Liver (tissue), 9 donors: Measurements from ENCODE around the gene MKRN3. TPM values are rescaled to one million over a fixed set of nuclear protein-coding genes. Genes with fewer than 3 reads are reported as not detected.

ENCODE experiments used
- DNase-seq: peaks from one replicate; pipeline ENCODE4 v3.0.0-alpha.2; 2017; ENCODE audit warnings: low spot score
- H3K27ac ChIP-seq, 2 donors: one replicate each; pipeline ENCODE4 v1.7.0; 2013; ENCODE audit warnings: inconsistent platforms in 2 of 2, low read length in 2 of 2, control low read depth in 1 of 2, low read depth in 1 of 2, mild to moderate bottlenecking in 1 of 2
- H3K27me3 ChIP-seq, 4 donors: one replicate each; pipeline versions ENCODE4 v1.6.1 to v1.7.0; 2013; ENCODE audit warnings: low read length in 3 of 4, inconsistent platforms in 1 of 4, mild to moderate bottlenecking in 1 of 4, moderate library complexity in 1 of 4; ENCODE audit not compliant: control insufficient read depth in 4 of 4, insufficient read depth in 4 of 4
- H3K36me3 ChIP-seq, 4 donors: one replicate each; pipeline versions ENCODE4 v1.6.1 to v1.7.0; 2013; ENCODE audit warnings: low read length in 3 of 4, mild to moderate bottlenecking in 3 of 4, low read depth in 1 of 4, moderate library complexity in 1 of 4; ENCODE audit not compliant: control insufficient read depth in 4 of 4, insufficient read depth in 3 of 4
- H3K4me1 ChIP-seq, 4 donors: one replicate each; pipeline versions ENCODE4 v1.6.1 to v1.7.0; 2013; ENCODE audit warnings: low read length in 3 of 4, mild to moderate bottlenecking in 3 of 4, moderate library complexity in 1 of 4; ENCODE audit not compliant: control insufficient read depth in 4 of 4, insufficient read depth in 4 of 4
- H3K4me3 ChIP-seq, 3 donors: one replicate each; pipeline versions ENCODE4 v1.6.1 to v1.7.0; 2013; ENCODE audit warnings: low read length in 3 of 3, control low read depth in 1 of 3, low read depth in 1 of 3, mild to moderate bottlenecking in 1 of 3
- H3K9ac ChIP-seq, 2 donors: one replicate each; pipeline ENCODE4 v1.7.0; 2013; ENCODE audit warnings: low read length in 2 of 2, mild to moderate bottlenecking in 2 of 2, moderate library complexity in 2 of 2, control low read depth in 1 of 2, low read depth in 1 of 2
- H3K9me3 ChIP-seq, 4 donors: one replicate each; pipeline versions ENCODE4 v1.6.1 to v1.7.0; 2013; ENCODE audit warnings: low read length in 3 of 4; ENCODE audit not compliant: control insufficient read depth in 4 of 4
- EGR1 ChIP-seq, 2 donors: IDR thresholded peaks; 2 replicates each; pipeline ENCODE4 v1.6.1; 2016 to 2018; ENCODE audit warnings: antibody characterized with exemption in 2 of 2, low read depth in 2 of 2
- FOXA1 ChIP-seq: IDR thresholded peaks from 2 replicates; pipeline ENCODE4 v1.6.1; 2016; ENCODE audit warnings: antibody characterized with exemption
- FOXA2 ChIP-seq: IDR thresholded peaks from 2 replicates; pipeline ENCODE4 v1.6.1; 2016; ENCODE audit warnings: antibody characterized with exemption
- HNF4A ChIP-seq, 2 donors: conservative IDR thresholded peaks; 2 replicates each; pipeline ENCODE4 v1.6.1; 2016; ENCODE audit warnings: antibody characterized with exemption in 2 of 2, mild to moderate bottlenecking in 2 of 2
- HNF4G ChIP-seq: IDR thresholded peaks from 2 replicates; pipeline ENCODE4 v1.6.1; 2016; ENCODE audit warnings: antibody characterized with exemption
- JUND ChIP-seq, 2 donors: IDR thresholded peaks; 2 replicates each; pipeline ENCODE4 v1.6.1; 2016; ENCODE audit warnings: antibody characterized with exemption in 2 of 2
- NR2F2 ChIP-seq: IDR thresholded peaks from 2 replicates; pipeline ENCODE4 v1.6.1; 2016; ENCODE audit warnings: antibody characterized with exemption
- RAD21 ChIP-seq, 2 donors: IDR thresholded peaks; 2 replicates each; pipeline ENCODE4 v1.6.1; 2016; ENCODE audit warnings: antibody characterized with exemption in 2 of 2, mild to moderate bottlenecking in 2 of 2
- RXRA ChIP-seq, 2 donors: IDR thresholded peaks; 2 replicates each; pipeline ENCODE4 v1.6.1; 2017 to 2018; ENCODE audit warnings: antibody characterized with exemption in 2 of 2, mild to moderate bottlenecking in 1 of 2
- SP1 ChIP-seq: IDR thresholded peaks from 2 replicates; pipeline ENCODE4 v1.6.1; 2018; ENCODE audit warnings: antibody characterized with exemption, mild to moderate bottlenecking
- TAF1 ChIP-seq: conservative IDR thresholded peaks from 2 replicates; pipeline ENCODE4 v1.6.1; 2016; ENCODE audit warnings: antibody characterized with exemption, mild to moderate bottlenecking
- WGBS: extraction: QIAGEN DNeasy Blood & Tissue Kit; methylation state at CpG from one replicate; pipeline ENCODE4 v1.1.7; 2013; 5-methylcytosine and 5-hydroxymethylcytosine counted together
- polyA plus RNA-seq, 2 donors: library from polyadenylated mRNA; stranded (reverse) in 1 of 2; unstranded in 1 of 2; fragments of 200-250 nt in 1 of 2; fragments of >200 nt in 1 of 2; fragmentation: Nextera tagmentation in 1 of 2; extraction: Ambion mirVana in 1 of 2; gene quantifications; one replicate each; pipeline versions ENCODE4 v1.2.1 to v1.2.3, GENCODE V29; 2013 to 2015
- total RNA-seq, 2 donors: library from RNA; depleted of rRNA; stranded (reverse); fragments of >200 nt; gene quantifications; one replicate each; pipeline ENCODE4 v1.2.3, GENCODE V29; 2014
- TF ChIP-seq, protein P1 (sequence below): fragments of 150-350 bp; IDR thresholded peaks from 2 replicates; pipeline ENCODE4 v1.5.1; 2017; ENCODE audit warnings: improper control_type of control experiment, low read depth, low read length; ENCODE audit not compliant: missing input control
- TF ChIP-seq, protein P2 (sequence below): IDR thresholded peaks from 2 replicates; pipeline ENCODE4 v1.6.1; 2016; ENCODE audit warnings: antibody characterized with exemption
- TF ChIP-seq, protein P3 (sequence below): IDR thresholded peaks from 2 replicates; pipeline ENCODE4 v1.6.1; 2016; ENCODE audit warnings: antibody characterized with exemption, mild to moderate bottlenecking
- TF ChIP-seq, protein P4 (sequence below): IDR thresholded peaks from 2 replicates; pipeline ENCODE4 v1.6.1; 2016; ENCODE audit warnings: antibody characterized with exemption
- donor health status: healthy.
- donor health status: healthy.
- donor health status: healthy.
- donor health status: healthy.
- donor health status: healthy.

The MKRN3 gene
- total and polyA plus RNA-seq, 4 donors = 0.59 TPM; not detected in 3

DNA sequence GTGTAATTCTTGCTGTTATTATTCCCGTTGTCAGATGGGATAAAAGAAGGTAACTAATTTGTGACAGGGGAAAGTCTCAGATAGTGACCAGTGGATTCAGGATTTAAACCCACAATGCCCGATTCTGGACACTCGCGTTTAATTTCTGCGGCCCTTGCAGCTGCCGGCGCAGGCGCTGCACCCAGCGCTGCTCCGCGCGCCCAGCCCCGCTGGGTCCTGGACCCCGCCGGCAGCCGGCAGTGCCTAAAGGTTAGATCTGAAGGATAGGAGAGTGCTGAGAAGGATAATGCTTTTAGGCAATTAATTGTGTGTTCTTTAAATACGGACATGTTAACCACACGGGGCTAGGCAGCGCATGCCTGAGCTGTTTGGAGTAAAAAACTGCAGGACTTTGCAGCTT lies 3.6 kb upstream of the MKRN3 start:
- TF ChIP-seq JUND (IDR thresholded peaks at IDR 0.05) (no peak), EGR1 (IDR thresholded peaks at IDR 0.05; ENCODE audit: low read depth in 2 of 2) (no peak), RXRA (IDR thresholded peaks at IDR 0.05) (no peak), SP1 (no peak), NR2F2 (no peak)
- TF ChIP-seq, protein P1, sequence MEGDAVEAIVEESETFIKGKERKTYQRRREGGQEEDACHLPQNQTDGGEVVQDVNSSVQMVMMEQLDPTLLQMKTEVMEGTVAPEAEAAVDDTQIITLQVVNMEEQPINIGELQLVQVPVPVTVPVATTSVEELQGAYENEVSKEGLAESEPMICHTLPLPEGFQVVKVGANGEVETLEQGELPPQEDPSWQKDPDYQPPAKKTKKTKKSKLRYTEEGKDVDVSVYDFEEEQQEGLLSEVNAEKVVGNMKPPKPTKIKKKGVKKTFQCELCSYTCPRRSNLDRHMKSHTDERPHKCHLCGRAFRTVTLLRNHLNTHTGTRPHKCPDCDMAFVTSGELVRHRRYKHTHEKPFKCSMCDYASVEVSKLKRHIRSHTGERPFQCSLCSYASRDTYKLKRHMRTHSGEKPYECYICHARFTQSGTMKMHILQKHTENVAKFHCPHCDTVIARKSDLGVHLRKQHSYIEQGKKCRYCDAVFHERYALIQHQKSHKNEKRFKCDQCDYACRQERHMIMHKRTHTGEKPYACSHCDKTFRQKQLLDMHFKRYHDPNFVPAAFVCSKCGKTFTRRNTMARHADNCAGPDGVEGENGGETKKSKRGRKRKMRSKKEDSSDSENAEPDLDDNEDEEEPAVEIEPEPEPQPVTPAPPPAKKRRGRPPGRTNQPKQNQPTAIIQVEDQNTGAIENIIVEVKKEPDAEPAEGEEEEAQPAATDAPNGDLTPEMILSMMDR = no peak
- TF ChIP-seq, protein P2, sequence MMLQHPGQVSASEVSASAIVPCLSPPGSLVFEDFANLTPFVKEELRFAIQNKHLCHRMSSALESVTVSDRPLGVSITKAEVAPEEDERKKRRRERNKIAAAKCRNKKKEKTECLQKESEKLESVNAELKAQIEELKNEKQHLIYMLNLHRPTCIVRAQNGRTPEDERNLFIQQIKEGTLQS = no peak
- H3K9ac ChIP-seq = no peak overlapping the region
- WGBS = 49% methylated on average over 19 of the region's 19 CpGs

DNA sequence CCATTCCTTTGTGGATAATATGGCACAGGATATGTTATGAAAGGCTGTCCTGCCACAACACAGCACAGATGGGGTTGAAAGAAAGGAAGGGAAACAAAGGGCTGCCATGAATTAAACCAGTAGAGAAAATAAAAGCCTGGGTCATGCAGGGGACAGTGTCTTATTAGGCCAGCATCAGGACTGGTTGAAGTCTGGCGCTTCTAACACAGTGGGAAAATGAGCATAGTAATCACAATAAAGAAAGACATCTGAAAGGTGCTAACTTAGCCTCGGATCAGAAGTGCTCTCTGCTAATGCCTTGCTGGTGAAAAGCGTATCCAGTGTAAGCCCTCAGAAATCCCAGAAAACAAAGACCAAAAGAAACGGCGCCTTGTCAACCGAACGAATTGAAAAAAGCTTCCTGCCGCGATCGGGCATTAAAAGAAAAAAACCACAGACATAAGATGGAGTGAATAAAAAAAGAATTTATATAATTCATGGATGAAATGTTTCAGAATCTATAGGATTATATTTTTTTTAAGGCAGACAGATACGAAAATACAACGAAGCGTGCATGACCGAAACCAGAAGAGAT lies 566 bp upstream of the MKRN3 start:
- Histone ChIP-seq H3K9ac (no peak overlapping the region), H3K4me1 (no peaks in the 10 kb centered on the region), H3K9me3 (peaks cover 0 to 5% (median 2%) of the 10 kb centered on the region in 4 donors), H3K27ac (no peak overlapping the region), H3K36me3 (no peaks in the 10 kb centered on the region), H3K4me3 (no peak overlapping the region), H3K27me3 (peaks cover 0 to 6% (median 2%) of the 10 kb centered on the region in 4 donors)
- DNase-seq = no peak
- TF ChIP-seq, protein P3, sequence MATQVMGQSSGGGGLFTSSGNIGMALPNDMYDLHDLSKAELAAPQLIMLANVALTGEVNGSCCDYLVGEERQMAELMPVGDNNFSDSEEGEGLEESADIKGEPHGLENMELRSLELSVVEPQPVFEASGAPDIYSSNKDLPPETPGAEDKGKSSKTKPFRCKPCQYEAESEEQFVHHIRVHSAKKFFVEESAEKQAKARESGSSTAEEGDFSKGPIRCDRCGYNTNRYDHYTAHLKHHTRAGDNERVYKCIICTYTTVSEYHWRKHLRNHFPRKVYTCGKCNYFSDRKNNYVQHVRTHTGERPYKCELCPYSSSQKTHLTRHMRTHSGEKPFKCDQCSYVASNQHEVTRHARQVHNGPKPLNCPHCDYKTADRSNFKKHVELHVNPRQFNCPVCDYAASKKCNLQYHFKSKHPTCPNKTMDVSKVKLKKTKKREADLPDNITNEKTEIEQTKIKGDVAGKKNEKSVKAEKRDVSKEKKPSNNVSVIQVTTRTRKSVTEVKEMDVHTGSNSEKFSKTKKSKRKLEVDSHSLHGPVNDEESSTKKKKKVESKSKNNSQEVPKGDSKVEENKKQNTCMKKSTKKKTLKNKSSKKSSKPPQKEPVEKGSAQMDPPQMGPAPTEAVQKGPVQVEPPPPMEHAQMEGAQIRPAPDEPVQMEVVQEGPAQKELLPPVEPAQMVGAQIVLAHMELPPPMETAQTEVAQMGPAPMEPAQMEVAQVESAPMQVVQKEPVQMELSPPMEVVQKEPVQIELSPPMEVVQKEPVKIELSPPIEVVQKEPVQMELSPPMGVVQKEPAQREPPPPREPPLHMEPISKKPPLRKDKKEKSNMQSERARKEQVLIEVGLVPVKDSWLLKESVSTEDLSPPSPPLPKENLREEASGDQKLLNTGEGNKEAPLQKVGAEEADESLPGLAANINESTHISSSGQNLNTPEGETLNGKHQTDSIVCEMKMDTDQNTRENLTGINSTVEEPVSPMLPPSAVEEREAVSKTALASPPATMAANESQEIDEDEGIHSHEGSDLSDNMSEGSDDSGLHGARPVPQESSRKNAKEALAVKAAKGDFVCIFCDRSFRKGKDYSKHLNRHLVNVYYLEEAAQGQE = no peak
- no peak for TF ChIP-seq HNF4A (conservative IDR thresholded peaks at IDR 0.05)
- TF ChIP-seq, protein P4, sequence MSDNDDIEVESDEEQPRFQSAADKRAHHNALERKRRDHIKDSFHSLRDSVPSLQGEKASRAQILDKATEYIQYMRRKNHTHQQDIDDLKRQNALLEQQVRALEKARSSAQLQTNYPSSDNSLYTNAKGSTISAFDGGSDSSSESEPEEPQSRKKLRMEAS = no peak
- TF ChIP-seq, protein P2 = no peak
- TF ChIP-seq FOXA1 = no peak
- no peak for TF ChIP-seq RAD21 (IDR thresholded peaks at IDR 0.05)
- TF ChIP-seq NR2F2 = no peak
- no peak for TF ChIP-seq HNF4G
- TF ChIP-seq JUND (IDR thresholded peaks at IDR 0.05) = no peak
- TF ChIP-seq, protein P1 = no peak
- no peak for TF ChIP-seq RXRA (IDR thresholded peaks at IDR 0.05)
- TF ChIP-seq TAF1 = no peak
- no peak for TF ChIP-seq FOXA2
- no peak for TF ChIP-seq SP1
- 86% methylated on average over 14 of the region's 14 CpGs for WGBS

More for the DNA sequence above, 3.6 kb upstream of the MKRN3 start:
- H3K27ac ChIP-seq = no peak overlapping the region
- H3K4me3 ChIP-seq = no peak overlapping the region
- peaks cover 0 to 5% (median 2%) of the 10 kb centered on the region in 4 donors for H3K9me3 ChIP-seq
- no peaks in the 10 kb centered on the region for H3K36me3 ChIP-seq
- H3K4me1 ChIP-seq = no peaks in the 10 kb centered on the region
- no peak for DNase-seq
- H3K27me3 ChIP-seq = peaks cover 0 to 6% (median 2%) of the 10 kb centered on the region in 4 donors
